ENCODE results near the gene MEGF8.

Gene MEGF8

DNA sequence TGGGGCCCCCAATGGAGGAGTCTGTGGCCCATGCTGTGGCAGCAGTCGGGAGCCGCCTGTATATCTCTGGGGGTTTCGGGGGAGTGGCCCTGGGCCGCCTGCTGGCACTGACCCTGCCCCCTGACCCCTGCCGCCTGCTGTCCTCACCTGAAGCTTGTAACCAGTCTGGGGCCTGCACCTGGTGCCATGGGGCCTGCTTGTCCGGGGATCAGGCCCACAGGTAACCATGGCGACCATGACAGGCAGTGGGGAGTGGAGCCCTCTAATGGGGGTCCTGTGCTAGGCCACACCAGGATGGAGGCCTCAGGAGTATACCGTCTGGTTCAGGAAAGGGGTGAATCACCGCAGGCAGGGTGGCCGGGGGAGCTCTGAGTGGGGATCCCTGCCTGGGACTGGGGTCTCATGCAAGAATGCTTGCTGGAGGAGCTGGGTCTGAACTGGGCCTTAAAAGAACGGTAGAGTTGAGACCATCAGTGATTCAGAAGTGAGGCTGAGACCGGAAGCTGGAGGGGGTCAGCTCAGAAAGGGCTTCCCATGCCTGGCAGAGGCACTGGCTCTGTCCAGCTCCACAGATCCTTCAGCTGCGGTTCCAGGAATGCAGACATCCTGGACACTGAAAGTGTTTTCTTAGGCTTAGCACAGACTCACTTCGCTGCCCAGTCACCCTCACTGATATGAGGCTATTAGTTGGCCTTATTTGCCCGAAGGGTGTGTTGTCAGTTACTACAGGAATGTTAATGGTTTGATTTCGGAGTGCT, 35.5 kb downstream of the MEGF8 start:
- DNase-seq = no peak

DNA sequence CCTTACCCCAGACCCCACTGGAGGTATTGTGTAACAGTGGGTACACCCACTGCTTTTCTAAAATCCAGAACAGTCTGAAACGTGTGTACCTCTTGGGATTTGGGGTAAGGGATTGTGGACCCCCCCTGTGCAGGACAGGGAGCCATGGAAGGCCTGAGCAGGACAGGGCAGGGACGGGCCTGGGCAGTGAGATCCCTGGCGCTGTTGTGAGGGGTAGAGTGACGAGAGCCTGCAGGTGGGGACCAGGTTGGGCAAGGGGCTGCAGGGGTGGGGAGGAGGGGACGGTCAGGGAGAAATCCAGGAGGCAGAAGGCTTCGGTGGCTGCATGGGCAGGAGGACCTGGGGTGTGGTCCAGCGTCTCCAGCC, 36.1 kb downstream of the MEGF8 start:
- no peak for DNase-seq

DNA sequence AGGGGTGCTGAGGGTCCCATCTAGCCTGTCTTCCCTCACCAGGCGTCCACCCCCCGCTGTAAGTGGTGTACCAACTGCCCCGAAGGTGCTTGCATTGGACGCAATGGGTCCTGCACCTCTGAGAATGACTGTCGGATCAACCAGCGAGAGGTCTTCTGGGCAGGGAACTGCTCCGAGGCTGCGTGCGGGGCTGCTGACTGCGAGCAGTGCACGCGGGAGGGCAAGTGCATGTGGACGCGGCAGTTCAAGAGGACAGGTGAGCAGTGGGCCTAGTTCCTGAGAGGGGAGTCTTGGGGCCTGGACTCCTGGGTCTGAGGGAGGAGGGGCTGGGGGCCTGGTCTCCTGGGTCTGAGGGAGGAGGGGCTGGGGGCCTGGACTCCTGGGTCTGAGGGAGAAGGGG, 36.9 kb downstream of the MEGF8 start:
- DNase-seq = no peak

DNA sequence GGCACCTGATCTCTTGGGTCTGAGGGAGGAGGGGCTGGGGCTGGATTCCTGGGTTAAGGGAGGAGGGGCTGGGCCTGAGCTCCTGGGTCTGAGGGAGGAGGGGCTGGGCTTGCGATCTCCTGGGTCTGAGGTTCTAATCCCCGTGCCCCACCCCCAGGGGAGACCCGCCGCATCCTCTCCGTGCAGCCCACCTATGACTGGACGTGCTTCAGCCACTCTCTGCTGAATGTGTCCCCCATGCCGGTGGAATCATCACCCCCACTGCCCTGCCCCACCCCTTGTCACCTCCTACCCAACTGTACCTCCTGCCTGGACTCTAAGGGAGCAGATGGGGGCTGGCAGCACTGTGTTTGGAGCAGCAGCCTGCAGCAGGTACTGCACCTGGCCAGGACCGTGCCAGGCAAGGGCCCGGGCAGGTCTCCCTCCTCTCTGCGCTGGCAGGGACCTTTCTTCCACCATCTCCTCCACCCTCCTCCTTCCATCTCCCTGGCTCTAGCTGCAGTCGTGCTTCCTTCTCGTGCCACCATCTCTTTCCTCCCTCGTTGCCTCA, 37.5 kb downstream of the MEGF8 start:
- no peak for DNase-seq

DNA sequence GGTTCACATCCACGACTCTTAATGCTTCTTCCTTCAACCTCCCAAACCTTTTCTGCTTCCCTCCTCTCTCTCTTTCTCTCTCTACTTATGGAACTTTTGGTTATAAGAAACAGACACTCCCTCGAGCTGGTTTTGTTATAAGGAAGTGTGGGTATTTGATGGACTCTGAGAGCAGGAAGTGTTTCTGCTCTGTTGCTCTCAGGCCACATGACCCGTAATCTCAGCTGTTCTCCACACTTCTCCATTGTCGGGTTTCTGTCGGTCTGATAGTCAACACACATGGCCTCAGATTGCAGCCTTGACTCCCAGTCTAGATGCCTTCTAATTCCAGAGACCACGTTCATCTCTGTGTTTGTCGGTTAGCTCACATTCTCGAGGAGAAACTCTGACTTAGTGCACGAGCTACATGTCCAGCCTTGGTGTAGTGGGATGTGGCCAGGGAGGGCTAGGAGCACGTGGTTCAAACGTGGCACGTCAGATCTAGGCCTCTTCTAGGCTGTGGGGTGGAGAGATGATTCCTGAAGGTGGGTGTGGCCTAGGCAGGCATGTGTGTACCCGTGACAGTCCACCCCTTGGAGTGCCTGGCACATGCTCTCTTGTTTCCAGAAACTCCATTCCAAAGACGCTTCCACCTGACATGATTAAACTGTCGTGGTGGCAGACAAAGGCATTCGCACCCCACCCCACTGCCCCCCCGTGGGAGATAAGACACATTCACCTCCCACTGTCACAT, 38.3 kb downstream of the MEGF8 start:
- no peak for DNase-seq

DNA sequence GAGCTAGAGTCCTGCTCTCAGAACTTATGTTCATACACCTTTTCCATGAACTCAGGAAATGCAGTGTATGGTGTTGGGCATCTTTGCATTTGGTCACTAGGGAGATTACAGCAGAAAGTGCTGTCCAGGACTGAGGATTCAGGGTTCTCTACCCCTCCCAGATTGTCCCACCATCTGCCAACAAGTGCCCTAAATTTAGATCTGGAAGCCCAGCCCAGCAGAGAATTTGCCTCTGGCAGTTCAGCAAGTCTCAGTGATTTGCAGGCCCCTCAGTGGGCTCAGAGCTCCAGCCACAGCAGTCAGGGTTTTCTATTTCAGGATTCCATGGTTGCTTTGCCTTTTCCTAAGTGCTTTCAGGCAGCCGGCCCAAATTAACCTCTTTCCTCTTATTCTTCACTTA, 41.2 kb downstream of the MEGF8 start:
- no peak for DNase-seq

DNA sequence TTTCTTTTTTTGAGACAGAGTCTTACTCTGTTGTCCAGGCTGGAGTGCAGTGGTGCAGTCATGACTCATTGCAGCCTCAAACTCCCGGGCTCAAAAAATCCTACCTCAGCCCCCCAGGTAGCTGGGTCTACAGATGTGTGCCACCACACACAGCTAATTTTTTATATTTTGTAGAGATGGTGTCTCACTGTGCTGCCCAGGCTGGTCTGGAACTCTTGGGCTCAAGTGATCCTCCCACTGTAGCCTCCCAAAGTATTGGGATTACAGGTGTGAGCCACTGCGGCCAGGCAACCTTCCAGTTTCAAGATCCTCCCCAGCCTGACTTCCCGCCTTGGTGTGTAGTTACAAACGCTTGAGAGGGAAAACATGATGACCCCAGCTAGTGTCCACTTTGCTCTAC, 42.5 kb downstream of the MEGF8 start:
- no peak for DNase-seq

DNA sequence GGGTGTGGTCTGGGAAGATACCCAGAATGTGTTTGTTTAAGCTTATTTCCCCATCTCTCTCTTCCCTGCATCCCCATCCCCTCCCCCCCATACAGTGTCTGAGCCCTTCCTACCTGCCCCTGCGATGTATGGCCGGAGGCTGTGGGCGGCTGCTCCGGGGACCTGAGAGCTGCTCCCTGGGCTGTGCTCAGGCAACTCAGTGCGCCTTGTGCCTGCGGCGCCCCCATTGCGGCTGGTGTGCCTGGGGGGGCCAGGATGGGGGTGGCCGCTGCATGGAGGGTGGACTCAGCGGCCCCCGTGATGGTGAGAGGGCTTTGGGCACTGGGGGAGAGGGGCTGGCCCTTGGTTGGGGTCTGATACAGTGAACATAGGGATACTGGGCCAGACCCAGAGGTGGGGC, 42.9 kb downstream of the MEGF8 start:
- no peak for DNase-seq

DNA sequence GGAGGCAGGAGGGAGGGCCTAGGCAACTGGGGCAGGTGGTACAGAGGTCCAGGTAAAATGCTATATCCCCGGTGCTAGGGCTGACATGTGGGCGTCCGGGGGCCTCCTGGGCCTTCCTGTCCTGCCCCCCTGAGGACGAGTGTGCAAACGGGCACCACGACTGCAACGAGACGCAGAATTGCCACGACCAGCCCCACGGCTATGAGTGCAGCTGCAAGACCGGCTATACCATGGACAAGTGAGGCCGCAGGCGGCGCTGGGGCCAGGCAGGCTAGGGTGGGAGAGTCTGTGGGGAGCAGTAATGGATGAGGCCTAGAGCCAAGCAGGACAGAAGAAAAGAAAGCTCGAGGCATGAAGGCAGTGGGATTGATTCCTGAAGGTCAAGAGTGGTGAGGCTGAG, 43.3 kb downstream of the MEGF8 start:
- DNase-seq = no peak

DNA sequence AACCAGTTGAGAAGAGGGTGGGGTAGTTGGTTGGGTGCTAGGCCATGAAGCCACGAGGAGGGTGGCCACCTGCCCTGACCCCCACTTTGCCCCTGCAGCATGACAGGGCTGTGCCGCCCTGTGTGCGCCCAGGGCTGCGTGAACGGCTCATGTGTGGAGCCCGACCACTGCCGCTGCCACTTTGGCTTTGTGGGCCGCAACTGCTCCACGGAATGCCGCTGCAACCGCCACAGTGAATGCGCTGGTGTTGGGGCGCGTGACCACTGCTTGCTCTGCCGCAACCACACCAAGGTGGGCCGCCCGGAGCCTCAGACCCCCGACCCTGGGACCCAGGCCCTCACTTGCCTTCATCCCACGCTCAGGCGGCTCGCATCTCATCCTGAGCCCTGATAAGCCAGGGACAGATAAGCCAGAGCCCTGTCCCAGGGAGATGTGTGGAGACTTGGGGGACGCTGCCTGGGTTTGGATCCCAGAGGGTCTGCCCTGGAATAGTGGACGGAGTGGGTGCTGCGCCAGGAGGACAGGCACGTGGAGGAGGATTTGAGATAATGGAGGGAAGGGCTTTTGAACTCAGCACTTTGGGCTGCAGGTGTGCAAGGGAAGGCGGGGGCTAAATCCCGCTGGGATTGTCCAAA, 44.1 kb downstream of the MEGF8 start:
- DNase-seq = no peak

DNA sequence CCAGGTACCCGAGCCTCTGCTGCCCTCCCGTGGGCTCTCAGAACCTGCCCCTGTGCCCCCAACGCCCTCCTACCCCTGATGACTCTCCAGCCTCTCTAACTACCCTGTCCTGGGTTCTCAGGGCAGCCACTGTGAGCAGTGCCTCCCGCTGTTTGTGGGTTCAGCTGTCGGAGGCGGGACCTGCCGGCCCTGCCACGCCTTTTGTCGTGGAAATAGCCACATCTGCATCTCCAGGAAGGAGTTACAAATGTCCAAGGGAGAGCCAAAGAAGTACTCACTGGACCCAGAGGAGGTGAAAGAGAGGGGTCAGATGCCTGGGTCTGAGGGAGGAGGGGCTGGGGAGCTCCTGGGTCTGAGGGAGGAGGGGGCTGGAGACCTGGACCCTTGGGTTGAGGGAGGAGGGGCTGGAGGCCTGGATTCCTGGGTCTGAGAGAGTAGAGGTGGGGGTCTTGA, 44.7 kb downstream of the MEGF8 start:
- peak; percentile 14 for DNase-seq

DNA sequence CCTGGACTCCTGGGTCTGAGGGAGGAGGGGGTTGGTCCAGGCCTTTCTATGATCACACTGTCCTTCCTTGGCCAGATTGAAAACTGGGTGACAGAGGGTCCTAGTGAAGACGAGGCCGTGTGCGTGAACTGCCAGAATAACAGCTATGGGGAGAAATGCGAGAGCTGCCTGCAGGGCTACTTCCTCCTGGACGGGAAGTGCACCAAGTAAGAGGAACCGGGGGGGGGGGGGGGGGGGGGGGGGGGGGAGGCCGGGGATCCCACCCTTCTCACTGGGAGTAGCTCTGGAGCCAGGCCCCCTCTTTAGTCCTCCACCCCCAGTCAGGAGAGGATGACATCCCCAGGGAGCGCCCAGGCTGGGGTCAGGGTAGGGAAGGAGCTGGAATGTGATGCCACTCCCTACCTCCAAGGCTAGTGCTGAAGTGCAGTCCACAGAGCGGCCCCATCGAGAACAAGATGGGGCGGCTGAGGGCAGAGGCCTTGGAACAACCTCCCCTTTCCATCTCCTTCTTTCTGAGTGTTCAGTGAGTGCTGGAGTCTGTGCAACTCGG, 45.3 kb downstream of the MEGF8 start:
- DNase-seq = no peak

DNA sequence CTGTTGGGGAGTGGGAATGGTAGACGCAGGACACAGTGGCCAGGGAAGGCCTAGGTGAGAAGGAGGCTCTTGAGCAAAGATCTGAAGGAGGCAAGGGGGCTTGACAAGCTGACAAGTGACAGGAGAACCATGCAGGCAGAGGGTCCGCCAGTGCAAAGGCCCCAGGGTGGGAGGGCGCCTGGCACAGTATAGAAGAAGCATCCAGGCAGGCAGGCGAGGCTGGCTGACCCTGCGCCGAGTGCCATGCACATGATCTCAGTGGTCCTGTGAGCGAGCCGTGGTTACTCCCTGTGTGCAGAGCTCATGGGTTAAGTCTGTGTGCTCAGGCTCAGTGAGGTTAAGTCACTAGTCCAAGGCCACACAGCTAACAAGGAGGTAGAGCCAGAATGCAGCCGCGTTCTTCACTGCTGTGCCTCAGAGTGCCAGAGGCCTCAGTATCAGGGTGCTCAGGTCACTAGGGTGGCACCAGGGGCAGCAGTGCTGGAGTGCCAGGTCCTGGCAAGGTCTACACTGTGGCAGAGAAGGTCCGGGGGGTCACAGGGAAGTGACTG, 49.5 kb downstream of the MEGF8 start:
- DNase-seq = no peak

DNA sequence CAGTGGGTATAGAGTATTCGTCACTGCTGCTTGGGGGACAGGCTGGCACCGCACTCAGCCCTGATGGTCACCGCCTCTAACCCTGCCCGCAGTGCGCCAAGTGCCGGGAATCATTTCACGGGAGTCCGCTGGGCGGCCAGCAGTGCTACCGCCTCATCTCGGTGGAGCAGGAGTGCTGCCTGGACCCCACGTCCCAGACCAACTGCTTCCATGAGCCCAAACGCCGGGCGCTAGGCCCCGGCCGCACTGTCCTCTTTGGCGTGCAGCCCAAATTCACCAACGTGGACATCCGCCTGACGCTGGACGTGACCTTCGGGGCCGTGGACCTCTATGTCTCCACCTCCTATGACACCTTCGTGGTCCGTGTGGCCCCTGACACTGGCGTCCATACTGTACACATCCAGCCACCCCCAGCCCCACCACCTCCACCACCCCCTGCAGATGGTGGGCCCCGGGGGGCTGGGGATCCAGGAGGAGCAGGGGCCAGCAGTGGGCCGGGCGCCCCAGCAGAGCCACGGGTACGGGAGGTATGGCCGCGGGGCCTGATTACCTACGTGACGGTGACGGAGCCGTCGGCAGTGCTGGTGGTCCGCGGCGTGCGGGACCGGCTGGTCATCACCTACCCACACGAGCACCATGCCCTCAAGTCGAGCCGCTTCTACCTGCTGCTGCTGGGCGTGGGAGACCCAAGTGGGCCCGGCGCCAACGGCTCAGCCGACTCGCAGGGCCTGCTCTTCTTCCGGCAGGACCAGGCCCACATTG, 50.2 kb downstream of the MEGF8 start:
- DNase-seq = no peak

DNA sequence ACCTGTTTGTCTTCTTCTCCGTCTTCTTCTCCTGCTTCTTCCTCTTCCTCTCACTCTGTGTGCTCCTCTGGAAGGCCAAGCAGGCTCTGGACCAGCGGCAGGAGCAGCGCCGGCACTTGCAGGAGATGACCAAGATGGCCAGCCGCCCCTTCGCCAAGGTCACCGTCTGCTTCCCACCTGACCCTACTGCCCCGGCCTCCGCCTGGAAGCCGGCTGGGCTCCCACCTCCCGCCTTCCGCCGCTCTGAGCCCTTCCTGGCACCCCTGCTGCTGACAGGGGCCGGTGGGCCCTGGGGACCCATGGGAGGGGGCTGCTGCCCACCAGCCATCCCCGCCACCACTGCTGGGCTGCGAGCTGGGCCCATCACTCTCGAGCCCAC, 50.7 kb downstream of the MEGF8 start:
- DNase-seq = no peak

DNA sequence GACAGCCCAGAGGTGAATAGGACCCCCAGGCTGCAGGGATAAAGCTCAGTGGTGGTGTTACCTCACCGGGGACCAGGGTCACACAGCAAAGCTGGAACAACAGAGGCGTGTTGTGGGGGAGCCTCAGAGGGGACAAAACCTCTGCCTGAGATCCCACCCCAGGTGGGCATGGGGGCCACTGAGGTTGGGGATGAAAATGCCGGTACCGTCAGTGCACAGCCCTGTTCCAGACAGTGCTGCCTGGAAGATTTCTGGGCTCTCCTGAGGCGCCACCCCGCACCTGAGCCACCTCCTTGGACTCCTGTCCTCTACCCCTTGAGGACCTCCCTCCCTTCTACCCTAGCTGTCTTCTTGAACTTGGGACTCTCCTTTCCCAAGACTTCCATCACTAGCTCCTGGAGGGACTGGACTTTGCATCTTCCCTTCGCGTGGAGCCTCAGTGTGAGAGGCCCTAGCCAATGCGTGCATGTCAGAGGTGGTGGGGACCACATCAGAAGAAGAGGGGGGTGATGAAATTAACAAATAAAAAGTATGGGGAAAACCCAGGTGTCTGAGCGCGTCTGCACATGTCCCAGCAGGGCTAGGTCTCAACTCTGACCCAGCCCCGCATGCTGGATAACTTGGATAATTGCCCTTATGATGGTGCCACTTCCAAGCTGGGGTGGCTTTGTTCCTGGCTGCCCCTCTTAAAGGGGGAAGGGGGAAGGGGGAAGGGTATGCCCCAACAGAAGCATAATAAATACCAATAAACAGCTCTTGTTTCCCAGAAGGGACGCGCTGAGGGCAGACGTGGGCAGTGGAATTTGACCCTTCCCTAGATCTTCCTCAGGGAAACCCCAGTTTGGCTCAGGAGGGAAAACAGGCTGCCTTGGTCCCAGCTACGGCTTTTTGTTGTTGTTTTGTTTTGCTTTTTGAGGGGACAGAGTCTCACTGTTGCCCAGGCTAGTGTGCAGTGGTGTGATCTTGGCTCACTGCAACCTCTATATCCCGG, 53.1 kb downstream of the MEGF8 start:
- DNase-seq = no peak

DNA sequence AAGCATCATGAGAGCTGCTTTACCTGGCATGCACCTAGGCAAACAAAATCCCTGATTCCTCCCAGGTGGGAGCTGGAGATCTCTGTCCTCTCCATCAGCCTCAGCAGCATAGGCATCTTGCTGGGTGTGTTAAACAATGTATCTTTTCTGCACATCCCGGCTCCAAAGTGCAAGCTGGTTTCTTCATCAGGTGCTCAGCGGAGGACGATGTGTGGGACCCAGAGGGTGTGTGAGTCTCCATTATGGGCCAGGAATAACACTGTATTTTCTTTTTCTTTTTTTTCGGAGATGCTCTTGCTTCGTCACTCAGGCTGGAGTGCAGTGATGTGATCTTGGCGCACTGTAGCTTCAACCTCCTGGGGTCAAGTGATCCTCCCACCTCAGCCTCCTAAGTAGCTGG, 54.7 kb downstream of the MEGF8 start:
- DNase-seq = no peak

DNA sequence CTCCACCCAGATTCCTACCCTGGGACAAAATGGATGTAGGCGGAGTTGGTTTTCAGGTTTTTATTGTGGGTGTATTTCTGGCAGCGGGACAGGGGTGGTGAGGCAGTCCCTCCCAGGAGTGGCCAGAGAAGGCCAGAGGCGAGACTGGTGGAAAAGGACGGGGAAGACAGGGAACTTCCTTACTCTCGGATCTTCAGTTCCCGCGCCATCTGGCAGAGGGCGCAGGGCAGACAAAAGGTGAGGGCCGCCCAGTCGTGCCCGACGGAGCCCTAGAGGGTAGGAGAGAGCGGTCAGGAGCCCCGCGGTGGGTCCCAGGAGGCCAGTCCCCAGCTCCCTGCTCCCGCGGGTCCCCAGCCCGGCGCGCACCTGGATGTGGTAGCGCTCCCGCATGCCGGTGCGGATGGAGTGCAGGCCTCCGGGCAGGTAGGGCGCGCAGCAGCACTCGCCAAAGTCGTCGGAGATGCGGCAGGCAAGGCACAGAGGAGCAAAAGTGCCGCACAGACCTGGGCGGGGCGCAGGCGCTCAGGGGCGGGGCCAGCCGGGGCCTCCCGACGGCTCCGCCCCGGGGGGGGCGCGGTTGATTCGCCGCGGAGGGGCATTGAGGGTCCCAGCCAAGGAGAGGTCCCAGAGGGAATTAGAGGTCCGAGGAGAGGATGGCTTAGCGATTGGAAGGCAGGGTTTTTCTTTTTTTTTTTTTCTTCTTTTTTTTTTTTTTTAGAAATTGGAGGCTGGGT, 61.7 kb downstream of the MEGF8 start:
- DNase-seq = peak; percentile 71

DNA sequence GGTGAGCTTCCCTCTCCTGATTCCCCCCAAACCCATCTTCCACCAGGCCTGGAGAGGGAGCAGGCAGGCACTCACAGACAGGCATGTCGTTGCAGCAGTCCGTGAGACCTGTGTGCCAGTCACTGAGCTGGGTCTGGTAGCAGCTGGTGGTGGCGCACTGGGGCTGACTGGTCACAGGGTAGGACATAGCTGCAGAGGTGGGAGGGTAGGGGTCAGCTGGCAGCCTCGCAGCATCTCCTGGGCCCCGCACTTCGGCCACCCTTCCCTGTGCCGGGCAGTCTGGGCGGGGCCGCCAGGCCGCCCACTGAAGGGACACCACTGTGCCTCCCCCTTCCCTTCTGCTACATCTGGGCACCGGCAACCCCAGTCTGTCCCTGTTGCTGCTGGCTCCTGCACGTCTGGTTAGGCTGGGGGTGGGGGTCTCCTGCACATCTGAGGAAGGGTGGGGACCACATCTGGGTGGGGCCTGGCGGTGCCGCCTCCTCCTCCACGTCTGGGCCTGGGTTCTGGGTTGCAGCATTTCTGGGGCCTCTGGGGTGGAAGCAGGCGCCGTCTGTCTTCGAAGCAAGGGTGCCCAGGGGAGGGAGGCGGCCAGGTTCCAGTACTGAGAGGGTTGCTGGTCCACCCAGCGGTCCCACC, 63.5 kb downstream of the MEGF8 start:
- no peak for DNase-seq

DNA sequence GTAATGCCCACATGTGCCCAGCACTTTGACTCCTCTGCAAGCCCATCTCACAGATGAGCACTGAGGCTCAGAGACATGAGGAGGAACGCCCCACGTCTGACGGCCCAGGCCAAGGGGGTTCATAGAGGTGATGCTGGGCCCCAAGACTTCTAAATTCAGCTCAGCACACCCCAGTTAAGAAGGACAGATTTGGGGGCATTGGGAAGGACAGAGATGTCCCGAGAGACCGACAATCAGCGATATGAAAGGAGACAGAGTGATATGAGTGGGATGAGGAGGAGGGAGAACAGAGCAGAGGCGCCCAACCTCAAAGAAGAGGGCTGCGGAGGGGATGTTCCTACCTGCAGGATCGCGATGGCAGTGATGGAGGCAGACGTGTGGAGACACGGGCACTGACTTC, 64.5 kb downstream of the MEGF8 start, which contains the start of gene CNFN:
TSS of gene CNFN (minus strand) at position 399 of the 400 bp plus-strand sequence. CDS start 1,260 bp downstream, outside the sequence.
- DNase-seq = no peak
